ENCODE data around the gene ARHGAP30. TPM values are rescaled to one million over a fixed set of nuclear protein-coding genes. Genes with fewer than 3 reads are reported as not detected.

The ARHGAP30 gene
- total RNA-seq, 1 donor from 2014 or later: 38.0 TPM

- intact Hi-C loops (cut with DNase I): no loop called here
- Histone ChIP-seq H3K27me3 (no peaks in the 10 kb centered on the region), H3K9me3 (no peaks in the 10 kb centered on the region), H3K4me1 (peaks cover 14% of the 10 kb centered on the region), H3K27ac (peak within 1 kb of the TSS; percentile 98), H3K36me3 (peaks cover 28% of the 10 kb centered on the region), H3K4me3 (peak within 1 kb of the TSS; percentile 97)
- TF ChIP-seq, protein P1, sequence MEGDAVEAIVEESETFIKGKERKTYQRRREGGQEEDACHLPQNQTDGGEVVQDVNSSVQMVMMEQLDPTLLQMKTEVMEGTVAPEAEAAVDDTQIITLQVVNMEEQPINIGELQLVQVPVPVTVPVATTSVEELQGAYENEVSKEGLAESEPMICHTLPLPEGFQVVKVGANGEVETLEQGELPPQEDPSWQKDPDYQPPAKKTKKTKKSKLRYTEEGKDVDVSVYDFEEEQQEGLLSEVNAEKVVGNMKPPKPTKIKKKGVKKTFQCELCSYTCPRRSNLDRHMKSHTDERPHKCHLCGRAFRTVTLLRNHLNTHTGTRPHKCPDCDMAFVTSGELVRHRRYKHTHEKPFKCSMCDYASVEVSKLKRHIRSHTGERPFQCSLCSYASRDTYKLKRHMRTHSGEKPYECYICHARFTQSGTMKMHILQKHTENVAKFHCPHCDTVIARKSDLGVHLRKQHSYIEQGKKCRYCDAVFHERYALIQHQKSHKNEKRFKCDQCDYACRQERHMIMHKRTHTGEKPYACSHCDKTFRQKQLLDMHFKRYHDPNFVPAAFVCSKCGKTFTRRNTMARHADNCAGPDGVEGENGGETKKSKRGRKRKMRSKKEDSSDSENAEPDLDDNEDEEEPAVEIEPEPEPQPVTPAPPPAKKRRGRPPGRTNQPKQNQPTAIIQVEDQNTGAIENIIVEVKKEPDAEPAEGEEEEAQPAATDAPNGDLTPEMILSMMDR (IDR thresholded peaks at IDR 0.05): no peak
- peak; percentile 93 for ATAC-seq
- DNase-seq: peak; percentile 95
These were observed 23.7 kb downstream of the ARHGAP30 start, which contains the start of gene USF1 for GRCh38 chr1:161045736-161046604. Gene USF1 (minus strand): TSS chr1:161045977. CDS start chr1:161043275, 2,702 bp downstream.

- intact Hi-C loops (cut with DNase I): no loop called here
- Histone ChIP-seq H3K27ac (peak overlapping the region; percentile 98), H3K9me3 (no peaks in the 10 kb centered on the region), H3K36me3 (peaks cover 36% of the 10 kb centered on the region), H3K27me3 (no peaks in the 10 kb centered on the region), H3K4me1 (peaks cover 14% of the 10 kb centered on the region), H3K4me3 (peak overlapping the region; percentile 97)
- DNase-seq: peak; percentile 85
- peak; percentile 77 for ATAC-seq
- TF ChIP-seq, protein P1 (IDR thresholded peaks at IDR 0.05): no peak
These were observed 24.6 kb downstream of the ARHGAP30 start for GRCh38 chr1:161044908-161045735.

DNA sequence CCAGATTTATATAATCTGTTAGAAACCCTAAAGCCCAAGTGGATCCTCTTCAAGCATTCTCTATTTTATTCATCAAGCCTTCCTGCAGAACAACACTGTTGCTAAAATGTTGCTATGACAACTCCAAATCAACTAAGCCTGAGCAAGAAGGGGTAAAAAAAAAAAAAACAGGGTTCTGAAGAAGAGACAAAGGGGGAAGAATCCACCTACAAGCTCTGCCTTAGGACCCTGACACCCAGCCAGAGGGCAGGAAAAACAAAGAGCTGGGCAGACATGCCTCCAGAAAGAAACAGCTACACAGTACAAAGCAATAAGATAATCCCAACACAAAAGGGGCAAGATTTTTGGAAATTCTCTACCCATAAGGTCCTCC is 25.2 kb downstream of the ARHGAP30 start:
- Histone ChIP-seq H3K4me1 (peaks cover 16% of the 10 kb centered on the region), H3K27me3 (no peaks in the 10 kb centered on the region), H3K36me3 (peaks cover 42% of the 10 kb centered on the region), H3K4me3 (peak overlapping the region; percentile 97), H3K9me3 (no peaks in the 10 kb centered on the region), H3K27ac (peak overlapping the region; percentile 98)
- ATAC-seq: no peak
- intact Hi-C loops (cut with DNase I): no loop called here
- TF ChIP-seq, protein P1 (IDR thresholded peaks at IDR 0.05): no peak
- no peak for DNase-seq

DNA sequence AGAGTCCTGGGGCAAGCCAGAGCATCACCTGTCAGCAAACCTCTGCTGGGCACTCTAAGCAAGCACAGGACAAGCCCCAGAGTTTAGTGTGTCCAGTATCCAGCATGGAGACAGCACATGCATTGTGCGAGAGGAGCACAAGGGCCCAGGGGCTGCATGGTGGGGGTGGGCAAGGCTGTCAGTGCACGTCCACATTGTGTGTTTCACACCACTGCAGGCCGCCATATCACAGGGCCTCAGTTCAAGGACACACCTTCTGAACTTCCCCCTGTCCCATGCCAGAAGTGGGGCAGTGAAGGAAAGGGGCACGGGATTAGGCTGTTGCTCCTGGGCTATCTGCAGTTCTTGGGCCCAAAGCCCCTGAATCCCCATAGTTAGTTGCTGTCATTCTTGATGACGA is 30.1 kb downstream of the ARHGAP30 start:
- intact Hi-C loops (cut with DNase I): no loop called here
- Histone ChIP-seq H3K4me3 (no peak overlapping the region), H3K4me1 (peaks cover 20% of the 10 kb centered on the region), H3K27me3 (no peaks in the 10 kb centered on the region), H3K9me3 (no peaks in the 10 kb centered on the region), H3K36me3 (peaks cover 39% of the 10 kb centered on the region), H3K27ac (no peak overlapping the region)
- TF ChIP-seq, protein P1 (IDR thresholded peaks at IDR 0.05): no peak
- peak; percentile 58 for DNase-seq
- ATAC-seq: no peak

- Histone ChIP-seq H3K9me3 (no peaks in the 10 kb centered on the region), H3K27ac (peak overlapping the region; percentile 77), H3K27me3 (no peaks in the 10 kb centered on the region), H3K36me3 (peaks cover 39% of the 10 kb centered on the region), H3K4me1 (peaks cover 16% of the 10 kb centered on the region), H3K4me3 (peak overlapping the region; percentile 63)
- DNase-seq: no peak
- TF ChIP-seq, protein P1 (IDR thresholded peaks at IDR 0.05): no peak
- no peak for ATAC-seq
- intact Hi-C loops (cut with DNase I): no loop called here
These were observed 30.5 kb downstream of the ARHGAP30 start for GRCh38 chr1:161039154-161039545.

Measured in upper lobe of right lung (tissue), 1 donor.